ENCODE measurements around the gene COX10.

DNA sequence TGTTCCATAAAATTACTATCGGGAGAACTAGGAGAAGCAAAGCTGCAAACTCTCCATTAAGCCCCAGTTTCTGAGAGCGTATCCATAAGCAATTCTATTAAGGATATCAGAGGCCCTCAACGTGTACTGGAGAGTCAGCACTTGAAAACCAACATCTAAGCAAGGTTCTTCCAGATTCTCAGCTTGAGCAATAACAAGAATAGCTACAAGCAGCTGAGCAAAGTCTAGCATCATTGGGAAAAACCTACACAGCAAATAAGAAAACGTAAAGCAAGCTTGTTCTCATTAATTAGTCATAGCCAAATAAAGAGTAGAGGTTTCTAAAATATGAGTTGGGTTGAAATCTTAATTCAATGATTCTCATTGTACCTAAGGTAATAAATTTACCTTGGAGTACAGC lies 26.9 kb upstream of the COX10 start:
- TF ChIP-seq POLR2A (IDR thresholded peaks at IDR 0.05; ENCODE audit: low read length) (no peak), GATA1 (IDR thresholded peaks at IDR 0.05; ENCODE audit: low read depth, low read length) (no peak)

Measured in erythroblast (primary cell).